Kidney capillary endothelial cell (primary cell): Measurements from ENCODE around the gene KCMF1.

Source experiments
- DNase-seq: peaks from one replicate; pipeline ENCODE4 v3.0.0-alpha.2; 2018; ENCODE audit warnings: low spot score

Gene KCMF1

DNA sequence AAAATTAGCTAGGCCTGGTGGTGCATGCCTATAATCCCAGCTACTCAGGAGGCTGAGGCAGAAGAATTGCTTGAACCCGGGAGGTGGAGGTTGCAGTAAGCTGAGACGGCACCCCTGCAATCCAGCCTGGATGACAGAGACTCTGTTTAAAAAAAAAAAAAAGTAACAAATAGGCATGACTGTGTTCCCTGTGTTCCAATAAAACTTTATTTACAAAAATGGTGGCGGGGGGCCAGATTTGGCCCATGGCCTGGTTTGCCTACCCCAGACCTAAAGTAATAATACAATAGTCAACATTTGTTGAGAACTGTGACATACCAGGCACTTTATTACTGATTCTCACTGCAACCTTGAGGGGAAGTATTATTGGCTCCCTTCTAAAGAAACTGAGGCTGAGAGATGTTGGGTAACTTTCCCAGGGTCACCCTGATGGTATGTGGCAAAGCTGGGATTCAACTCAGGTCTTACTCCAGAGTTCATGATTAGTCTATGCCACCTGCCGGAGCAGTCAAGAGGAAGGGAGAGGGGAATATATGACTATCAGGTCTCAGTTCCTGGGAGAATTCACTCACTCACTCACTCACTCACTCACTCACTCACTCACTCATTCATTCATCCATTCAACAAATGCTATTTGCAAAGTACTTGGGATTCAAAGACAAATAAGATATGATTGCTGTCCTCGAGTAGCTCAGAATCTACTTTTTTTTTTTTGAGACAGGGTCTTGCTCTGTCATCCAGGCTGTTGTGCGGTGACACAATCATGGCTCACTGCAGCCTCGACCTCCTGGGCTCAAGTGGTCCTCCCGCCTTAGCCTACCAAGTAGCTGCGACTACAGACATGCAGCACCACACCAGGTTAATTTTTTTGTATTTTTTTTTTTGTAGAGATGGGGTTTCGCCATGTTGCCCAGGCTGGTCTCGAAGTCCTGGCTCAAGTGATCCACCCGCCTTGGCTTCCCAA is 14.3 kb upstream of the KCMF1 start:
- no peak for DNase-seq

DNA sequence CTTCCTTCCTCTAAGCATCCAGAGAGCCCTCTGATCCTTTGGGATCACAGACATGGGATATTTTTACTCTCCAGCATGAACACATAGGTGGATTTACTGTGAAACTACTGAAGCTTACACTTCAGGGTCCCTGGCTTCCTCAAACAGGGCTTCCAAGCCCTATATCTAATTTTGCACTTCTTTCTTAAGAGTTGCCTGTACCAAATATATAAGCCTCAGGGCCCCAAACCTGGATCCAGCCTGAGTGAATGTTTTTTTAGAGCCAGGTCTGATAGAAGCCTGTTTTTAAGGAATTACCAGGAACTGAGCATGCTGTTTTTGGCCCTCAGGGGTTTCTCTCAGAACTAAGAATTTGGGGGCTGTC is 13.2 kb upstream of the KCMF1 start:
- no peak for DNase-seq

DNA sequence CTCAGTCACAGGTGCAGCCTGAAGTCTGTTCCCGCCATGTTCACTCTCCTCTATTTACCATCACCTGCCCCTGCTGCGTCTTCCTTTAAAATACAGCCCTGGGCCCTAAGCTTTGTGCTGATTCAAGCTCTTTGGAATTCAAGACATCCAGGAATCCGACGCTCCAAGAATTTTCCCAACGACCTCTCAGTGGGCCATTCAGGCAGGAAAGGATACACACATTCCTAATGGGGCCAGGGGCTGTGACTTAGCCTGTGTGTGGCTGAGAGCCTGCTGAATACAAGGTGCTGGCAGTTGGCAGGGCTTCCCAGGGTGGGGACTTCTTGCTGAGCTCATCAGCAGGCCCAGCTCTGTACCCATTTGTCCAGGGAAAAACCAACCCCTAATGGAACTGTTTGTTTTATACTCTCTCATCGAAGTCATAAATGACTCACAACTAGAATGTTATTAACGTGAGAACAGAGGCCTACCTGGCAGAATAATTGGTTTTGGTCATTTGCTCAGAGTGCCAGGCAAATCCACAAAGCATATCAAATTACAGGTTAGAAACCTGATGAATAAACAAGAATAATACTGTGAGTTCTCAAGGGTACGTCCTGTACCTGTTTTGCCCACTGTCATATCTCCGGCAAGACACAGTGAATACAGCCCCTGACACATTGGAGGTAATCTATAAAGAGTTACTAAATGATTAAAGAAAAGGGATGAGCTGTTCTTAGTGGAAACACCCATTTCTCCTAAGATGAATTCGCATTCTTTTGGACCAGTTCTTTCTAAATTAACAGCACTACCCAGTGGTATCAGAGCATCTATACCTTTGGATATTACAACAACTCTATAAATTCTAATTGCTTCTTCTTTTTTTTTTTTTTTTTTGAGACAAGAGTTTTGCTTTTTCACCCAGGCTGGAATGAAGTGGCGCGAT is 12.6 kb upstream of the KCMF1 start:
- peak; percentile 83 for DNase-seq

DNA sequence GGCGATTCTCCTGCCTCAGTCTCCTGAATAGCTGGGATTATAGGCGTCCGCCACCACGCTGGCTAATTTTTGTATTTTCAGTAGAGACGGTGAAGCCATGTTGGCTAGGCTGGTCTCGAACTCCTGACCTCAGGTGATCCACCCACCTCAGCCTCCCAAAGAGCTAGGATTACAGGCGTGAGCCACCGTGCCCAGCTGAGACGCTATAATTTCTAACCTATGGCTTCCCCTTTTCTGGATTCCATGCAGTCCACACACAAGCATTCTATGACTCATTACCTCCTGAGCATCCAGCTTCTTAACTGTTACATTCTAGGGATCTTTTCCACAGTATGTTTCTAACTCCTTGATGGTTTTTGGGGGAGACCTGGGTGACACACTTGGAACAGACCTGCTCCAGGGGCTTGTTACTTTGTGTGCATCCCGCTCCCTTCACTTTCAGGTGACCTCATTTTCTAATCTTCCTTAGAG is 11.8 kb upstream of the KCMF1 start:
- DNase-seq = peak; percentile 36

DNA sequence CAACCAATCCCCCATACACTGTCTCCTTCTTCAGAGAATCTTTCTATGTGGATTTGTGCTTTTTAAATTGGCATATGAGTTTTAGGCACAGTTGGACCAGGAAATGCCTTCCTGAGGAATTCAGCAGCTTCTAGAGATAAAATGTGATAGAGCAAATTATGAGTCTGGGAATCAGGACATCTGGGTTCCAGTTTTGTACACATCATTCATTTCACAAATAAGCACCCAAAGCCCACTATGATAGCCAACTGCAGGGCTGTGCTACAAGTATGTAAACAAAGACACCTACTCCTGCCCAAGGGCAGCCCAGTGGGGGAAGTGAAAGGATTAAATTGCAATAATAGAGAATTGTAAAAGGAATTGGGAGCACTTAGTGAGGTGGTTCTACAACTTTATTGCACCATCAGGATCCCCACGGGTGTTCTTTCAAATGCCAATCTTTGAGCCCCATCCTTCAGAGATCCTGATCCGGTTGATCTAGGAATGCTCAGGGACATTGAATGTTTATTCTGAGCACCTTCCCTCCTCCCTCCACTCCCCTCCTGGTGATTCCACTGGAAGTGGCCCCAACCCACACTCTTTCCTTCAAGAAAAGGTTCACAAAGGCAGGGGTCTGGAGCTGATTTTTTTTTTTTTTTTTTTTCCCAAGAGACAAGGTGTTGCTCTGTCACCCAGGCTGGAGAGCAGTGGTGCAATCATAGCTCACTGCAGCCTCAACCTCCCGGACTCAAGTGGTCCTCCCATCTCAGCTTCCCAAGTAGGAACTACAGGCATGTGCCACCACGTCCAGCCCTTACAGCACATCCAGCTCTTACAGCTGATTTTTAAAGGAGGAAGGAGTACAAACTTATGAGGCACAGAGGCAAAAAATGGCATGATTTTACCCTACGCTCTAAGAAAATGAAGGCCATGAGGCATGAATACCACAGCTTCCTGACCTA is 11.1 kb upstream of the KCMF1 start:
- no peak for DNase-seq

DNA sequence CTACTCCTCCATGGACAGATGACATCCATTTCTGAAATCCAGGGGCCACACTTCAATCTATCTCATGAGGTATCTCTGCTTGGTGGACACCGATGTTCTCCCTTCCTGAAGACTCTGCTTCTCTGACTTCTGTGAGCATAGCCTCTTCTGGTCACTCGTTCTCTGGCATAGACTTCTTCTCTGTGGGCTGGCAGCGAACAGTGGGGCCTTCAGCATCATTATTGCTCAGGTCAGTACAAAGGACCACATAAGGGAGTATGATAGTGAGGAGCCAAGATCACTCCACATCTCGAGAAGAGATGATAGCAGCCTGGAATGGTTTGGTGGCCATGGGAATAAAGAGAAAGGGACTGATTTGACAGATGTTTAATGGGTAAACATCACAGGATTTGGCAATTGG is 8.0 kb upstream of the KCMF1 start:
- no peak for DNase-seq

DNA sequence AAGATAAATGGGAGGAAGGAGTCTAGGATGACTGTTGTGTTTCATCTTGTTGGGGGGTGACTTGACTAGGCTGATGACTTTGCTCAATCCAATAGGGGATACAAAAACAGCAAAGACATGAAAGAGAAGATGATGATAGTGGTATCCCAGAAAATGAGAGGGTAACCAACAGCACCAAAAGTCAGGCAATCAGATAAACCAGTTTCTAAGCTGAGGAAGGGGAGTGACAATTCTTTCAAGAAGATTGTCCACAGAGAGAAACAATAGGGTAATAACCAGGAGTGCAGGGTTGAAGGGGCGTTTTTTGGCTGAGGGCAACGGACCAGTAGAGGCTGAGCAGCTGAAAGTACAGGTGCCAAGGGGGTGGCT is 7.7 kb upstream of the KCMF1 start:
- no peak for DNase-seq

DNA sequence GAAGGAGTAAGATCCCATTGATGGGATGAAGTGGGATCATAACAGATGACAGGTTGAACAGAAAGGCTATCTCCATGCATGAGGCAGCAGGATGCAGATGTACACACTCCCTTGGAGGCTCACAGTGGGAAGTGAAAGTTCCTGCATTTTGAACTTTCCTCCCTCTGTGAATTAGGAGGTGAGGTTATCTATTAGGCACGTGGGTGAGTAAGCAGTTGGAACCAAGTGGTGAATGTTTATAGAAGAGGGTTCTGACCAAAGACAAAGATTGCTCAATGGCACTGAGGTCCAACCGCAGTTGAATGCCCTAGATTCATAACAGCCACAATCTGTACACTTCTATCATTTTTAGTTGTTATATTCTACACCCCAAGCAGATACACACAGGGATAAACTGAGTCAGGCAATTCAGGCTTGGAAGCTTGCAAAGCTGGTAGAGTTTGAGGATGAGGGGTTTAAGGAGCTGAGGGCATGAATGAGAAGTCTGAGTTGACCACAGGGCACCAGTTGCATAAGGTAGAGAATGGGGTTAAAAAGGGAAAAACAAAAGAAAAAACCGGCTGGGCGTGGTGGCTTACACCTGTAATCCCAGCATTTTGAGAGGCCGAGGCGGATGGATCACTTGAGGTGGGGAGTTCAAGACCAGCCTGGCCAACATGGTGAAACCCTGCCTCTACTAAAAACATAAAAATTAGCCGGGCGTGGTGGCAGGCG is 7.1 kb upstream of the KCMF1 start:
- DNase-seq = no peak

DNA sequence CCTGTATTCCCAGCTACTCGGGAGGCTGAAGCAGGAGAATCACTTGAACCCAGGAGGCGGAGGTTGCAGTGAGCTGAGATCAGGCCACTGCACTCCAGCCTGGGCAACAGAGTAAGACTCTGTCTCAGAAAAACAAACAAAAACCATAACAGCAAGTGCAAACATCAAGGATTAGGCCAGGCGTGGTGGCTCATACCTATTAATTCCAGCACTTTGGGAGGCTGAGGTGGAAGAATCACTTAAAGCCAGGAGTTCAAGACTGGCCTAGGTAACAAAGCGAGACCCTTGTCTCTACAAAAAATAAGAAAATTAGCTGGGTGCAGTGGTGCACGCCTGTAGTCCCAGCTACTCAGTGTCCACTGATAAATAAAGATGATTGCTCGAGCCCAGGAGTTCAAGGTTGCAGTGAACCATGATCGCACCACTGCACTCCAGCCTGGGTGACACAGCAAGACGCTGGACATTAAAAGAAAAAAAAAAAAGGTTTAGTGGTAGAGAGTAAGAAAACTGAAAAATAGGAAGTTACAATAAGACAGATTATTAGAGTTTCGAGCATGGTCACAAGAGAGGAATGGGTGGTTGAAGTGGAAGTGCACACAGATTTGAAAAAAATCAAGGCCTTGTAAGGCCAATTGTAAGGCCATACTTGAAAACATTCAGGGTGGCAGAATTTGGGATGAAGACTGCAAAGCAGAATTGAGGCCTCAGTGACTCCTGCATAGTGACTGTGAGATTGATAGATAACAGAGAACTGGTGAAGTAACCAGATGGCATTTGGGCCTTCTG is 6.4 kb upstream of the KCMF1 start:
- no peak for DNase-seq

DNA sequence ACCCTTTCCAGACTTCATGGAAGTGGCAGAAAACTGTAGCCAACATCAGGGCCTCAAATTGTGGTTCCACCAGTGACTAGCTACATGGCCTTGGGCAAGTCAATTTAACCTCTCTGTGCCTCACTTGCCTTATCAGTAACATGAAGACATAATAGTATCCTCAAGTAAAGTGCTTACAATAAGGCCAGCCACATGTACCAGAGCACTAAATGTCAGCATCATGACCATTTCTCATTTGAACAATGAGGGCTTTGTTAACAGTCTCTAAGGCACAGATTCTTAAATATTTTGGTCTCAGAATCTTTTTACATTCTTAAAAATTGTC is 5.8 kb upstream of the KCMF1 start:
- DNase-seq = no peak

DNA sequence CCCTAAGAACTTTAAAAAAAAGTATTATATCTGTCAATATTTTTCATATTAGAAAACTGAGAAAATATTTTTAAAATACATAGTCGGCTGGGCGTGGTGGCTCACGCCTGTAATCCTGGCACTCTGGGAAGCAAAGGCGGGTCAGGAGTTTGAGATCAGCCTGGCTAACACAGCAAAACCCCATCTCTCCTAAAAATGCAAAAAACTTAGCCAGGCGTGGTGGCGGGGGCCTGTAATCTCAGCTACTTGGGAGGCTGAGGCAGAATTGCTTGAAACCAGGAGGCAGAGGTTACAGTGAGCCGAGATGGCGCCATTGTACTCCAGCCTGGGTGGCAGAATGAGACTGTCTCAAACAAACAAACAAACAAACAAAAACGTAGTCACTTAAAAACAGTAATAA is 5.1 kb upstream of the KCMF1 start:
- DNase-seq = no peak

DNA sequence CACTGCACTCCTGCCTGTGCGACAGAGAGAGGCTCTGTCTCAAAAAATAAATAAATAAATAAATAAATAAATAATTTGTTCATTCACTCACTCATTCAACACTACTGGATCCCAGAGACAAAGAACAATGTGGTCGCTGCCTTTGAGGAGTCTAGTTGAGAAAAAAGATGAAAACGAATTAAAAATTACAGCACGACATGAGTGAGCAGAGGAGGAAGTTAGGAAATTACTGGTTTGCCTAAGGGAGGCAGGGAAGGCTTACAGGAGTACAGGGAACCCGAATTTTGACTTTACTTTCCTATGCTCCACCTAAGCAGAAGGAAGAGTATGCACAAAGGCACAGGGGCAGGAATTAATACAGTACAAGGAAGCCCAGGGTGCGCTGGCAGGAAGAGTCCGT is 4.2 kb upstream of the KCMF1 start:
- no peak for DNase-seq

DNA sequence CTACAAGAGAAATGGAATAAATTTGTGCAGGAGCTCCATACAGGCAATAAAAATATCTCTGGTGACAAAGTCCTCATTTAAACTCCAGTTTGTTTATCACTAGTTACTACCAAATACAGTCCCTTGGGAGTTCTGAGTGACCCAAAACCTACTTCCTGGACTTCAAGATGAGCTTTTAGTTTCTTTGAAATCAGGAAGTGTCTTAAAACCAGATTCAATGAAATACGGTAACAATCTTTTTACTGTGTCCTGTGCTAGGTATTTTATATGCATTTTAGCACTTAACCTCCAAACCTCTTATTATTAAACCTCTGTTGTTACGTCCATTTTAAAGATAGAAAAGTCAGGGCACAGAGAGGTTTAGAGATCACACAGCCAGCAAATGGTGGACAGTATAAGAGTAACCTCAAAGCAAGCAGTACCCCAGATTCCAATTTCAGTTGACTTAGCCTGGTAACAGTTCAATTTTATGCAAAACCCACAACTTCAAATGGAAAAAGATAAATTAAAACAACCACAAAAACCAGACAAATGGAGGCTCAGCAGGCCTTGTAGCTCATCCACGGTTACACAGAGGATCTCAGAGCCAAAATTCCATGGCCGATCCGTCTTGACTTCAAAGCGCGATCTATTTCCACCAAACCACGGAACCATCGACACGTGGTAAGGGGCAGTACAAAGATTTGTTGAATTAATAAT is 1.3 kb upstream of the KCMF1 start:
- peak; percentile 22 for DNase-seq

DNA sequence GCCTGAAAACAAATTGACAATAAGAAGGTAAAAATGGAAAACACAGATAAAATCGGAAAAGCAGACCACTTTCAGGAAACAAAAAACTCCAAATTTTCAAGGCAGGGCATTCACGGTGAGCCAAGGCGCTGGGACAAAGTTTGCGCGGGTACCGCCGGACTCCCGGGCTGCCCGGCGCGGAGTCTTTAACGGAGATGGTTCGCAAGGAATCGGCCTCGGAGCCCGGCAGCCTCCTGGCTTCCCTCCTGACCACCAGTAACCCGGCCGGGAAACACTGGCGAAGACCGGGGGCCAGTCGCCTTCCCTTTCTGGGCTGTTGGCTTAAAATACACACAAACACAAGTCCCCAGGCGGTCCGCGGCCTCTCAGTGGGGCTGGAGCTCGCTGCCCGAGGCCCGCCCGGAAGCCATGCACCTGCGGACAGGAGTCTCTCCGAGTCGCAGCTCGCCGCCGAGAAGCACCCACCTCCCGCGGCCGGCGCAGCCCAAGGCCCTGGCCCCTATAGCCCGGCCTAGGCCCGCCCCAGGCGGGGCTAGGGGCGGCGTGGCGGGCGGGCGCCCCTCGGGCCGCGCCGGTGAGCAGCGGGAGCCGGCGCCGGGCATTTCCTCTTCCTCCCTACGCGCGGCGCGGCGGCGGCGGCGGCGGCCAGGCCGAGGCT is 622 bp upstream of the KCMF1 start:
- no peak for DNase-seq

DNA sequence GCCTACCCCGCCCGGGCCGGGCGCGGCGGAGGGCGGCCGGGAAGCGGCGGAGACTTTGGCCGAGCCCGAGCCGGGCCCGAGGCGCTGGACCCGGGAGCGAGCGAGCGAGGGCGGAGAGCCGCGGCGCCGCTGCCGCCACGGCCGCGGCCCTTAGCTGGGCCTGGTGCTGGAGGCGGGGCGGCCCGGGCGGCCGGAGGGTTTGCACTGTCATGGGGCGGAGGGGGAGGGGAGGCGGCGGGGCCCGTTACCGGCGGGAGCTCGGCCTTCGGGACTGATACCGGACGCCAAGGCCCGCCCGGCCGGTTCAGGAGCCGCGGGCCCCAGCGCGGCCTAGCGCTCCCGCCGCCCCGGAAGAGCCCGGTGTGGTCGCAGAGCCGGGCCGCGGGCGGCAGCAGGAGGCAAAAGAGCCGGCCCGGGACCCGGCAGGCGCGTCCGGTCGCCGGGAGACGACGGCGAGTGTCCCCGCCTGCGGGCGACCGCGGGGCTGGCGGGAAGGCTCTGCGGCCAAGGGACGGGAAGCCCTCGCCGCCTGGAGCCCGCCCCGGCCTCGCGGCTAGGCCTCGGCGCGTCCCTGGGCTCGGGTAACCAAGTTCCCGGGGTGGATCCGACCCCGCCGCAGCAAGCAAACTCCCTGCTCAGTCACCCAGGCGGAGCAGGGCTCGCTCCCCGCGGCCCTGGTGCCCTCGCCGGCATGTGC is 697 bp downstream of the KCMF1 start:
- DNase-seq = peak; percentile 20

DNA sequence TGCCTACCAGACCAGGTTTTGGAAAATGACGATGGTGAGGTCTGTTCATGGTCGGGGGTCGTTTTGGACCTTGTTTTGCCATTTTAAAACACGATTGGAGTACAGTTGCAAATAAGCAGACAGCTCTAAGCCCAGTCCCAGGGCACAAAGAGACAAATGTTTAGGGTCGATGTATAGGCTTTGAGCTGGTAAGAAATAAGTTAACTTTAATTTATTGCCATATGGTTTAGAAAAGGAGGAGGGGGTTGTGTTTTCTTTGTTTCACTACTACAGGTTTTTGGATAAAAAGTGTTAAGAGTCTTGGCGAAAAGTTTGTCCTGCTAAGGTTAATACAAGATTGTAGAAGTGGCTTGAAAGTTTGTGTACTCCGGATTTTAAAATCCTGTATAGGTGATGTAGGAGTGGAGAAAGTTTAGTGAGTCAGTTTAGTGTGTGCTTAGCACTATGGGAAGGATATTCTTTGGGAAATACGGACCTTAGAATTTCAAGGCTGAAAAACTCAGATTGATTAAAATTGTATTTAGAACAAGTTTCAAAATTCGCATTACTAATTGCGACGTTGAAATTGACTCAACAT is 1.3 kb downstream of the KCMF1 start:
- peak; percentile 44 for DNase-seq

DNA sequence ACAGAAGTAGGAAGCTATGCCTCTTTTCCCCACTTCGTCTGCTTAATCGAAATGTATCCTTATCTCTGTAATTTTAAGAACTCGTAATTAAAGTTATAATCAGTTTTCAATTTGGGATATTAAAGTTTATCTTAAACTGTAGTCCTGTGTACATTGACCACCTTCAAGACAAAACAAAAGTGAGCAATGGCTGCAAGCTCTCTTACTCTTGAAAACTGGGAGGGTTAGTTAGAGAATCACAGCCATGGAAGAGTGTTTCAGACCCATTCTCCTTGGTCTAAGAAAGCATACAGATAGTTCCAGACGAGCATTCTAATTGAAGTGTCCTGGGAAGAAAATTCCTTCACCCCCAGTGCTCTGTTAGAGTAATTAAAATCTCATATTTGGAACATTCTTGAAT is 2.0 kb downstream of the KCMF1 start:
- no peak for DNase-seq

DNA sequence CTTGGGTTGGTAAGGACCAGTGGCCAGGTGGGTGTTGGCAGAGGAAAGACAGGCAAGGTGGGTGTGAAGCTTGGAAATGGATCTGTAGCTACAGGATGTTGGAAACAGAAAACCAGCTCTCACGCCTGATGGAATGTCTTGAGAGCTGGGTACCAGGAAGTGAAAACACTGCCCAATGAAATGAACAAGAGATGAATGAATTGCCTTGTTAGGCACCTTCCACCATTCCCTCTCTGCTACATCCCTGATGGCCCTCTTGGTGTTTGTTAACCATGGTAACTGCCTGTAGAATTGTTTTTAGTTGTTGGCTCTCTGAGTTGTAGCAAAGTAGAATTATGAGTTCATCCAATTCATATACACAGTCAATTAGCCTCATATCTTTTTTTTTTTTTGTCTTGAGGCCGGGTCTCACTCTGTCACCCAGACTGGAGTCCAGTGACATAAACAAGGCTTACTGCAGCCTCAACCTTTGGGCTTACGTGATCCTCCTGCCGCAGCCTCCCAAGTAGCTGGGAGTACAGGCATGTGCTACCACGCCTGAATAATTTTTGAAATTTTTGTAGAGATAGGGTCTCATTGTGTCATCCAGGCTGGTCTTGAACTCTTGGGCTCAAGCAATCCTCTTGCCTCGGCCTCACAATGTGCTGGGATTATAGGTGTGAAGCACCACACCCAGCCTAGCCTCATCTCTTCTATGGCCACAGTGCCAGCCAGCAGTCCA is 9.5 kb downstream of the KCMF1 start:
- no peak for DNase-seq
